ENCODE measurements around the gene GRIK4. TPM values are rescaled to one million over a fixed set of nuclear protein-coding genes. Genes with fewer than 3 reads are reported as not detected.

The GRIK4 gene
- total RNA-seq, 1 donor from 2014 or later, result 0.36 TPM

DNA sequence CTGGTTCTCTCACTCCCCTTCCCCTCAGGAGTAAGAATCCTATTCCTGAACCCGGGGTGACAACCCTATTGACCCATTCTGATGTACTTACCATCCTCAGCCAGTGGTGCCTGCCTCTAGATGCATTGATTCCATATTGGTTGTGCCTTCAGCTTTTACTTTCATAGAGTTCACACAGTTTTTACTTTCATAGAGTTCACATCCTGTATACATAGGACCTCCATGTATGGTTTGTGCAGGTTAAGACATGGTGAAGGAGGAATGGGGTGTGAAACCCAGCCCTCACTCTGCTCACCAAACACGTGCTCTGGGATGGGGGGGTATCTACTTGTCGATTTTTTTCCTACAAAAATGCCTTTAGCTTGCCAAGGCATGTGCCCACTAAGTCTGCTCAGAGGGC, 406.7 kb downstream of the GRIK4 start:
- H3K27me3 Mint-ChIP-seq (ENCODE audit: insufficient read depth, low read depth), result peaks cover 7% of the 10 kb centered on the region
- H3K27ac Mint-ChIP-seq, result no peak overlapping the region
- Histone ChIP-seq H3K9me3 (ENCODE audit: low read depth) (no peaks in the 10 kb centered on the region), H4K20me1 (ENCODE audit: low read depth) (no peaks in the 10 kb centered on the region), H3K79me2 (ENCODE audit: low read depth) (no peaks in the 10 kb centered on the region), H3K4me3 (no peak overlapping the region), H3F3A (ENCODE audit: low read depth) (no peaks in the 10 kb centered on the region), H3K4me1 (peaks cover 13% of the 10 kb centered on the region), H3K36me3 (no peaks in the 10 kb centered on the region), H3K27me3 (no peaks in the 10 kb centered on the region), H3K9ac (no peak overlapping the region), H2AFZ (replicated peaks) (no peak overlapping the region), H3K4me2 (no peak overlapping the region), H3K27ac (no peak overlapping the region)
- H3K4me3 Mint-ChIP-seq, result no peak overlapping the region
- no peak for DNase-seq (ENCODE audit: low spot score)
- H3K36me3 Mint-ChIP-seq, result no peaks in the 10 kb centered on the region
- TF ChIP-seq EZH2 (IDR thresholded peaks at IDR 0.05) (no peak), EZH2phosphoT487 (IDR thresholded peaks at IDR 0.05) (no peak)
- TF ChIP-seq, protein P1, sequence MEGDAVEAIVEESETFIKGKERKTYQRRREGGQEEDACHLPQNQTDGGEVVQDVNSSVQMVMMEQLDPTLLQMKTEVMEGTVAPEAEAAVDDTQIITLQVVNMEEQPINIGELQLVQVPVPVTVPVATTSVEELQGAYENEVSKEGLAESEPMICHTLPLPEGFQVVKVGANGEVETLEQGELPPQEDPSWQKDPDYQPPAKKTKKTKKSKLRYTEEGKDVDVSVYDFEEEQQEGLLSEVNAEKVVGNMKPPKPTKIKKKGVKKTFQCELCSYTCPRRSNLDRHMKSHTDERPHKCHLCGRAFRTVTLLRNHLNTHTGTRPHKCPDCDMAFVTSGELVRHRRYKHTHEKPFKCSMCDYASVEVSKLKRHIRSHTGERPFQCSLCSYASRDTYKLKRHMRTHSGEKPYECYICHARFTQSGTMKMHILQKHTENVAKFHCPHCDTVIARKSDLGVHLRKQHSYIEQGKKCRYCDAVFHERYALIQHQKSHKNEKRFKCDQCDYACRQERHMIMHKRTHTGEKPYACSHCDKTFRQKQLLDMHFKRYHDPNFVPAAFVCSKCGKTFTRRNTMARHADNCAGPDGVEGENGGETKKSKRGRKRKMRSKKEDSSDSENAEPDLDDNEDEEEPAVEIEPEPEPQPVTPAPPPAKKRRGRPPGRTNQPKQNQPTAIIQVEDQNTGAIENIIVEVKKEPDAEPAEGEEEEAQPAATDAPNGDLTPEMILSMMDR (IDR thresholded peaks at IDR 0.05), result no peak
- H3K9me3 Mint-ChIP-seq, result no peaks in the 10 kb centered on the region
- H3K4me1 Mint-ChIP-seq, result peaks cover 40% of the 10 kb centered on the region

DNA sequence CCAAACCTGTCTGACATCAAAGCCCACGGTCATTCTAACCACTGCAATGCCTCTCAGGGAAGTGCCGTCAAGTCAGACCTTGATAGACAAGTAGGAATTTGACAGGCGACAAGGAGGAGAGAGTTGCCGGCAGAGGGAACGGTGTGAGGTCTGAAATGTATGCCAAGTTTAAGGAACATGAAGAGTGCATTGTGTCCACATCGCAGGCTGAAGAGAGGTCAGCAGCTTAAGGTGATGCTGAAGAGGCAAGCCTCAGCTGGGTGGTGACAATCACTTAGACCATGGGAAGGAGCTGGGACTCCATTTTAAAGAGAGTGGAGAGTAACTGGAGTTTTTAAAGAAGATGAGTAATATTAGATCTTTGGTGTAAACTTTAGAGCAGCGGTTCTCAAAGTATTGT, 407.5 kb downstream of the GRIK4 start:
- peaks cover 40% of the 10 kb centered on the region for H3K4me1 Mint-ChIP-seq
- H3K9me3 Mint-ChIP-seq, result no peaks in the 10 kb centered on the region
- Histone ChIP-seq H3K9ac (no peak overlapping the region), H3F3A (ENCODE audit: low read depth) (no peaks in the 10 kb centered on the region), H3K9me3 (ENCODE audit: low read depth) (no peaks in the 10 kb centered on the region), H3K4me3 (no peak overlapping the region), H2AFZ (replicated peaks) (no peak overlapping the region), H3K4me2 (no peak overlapping the region), H3K4me1 (peaks cover 13% of the 10 kb centered on the region), H4K20me1 (ENCODE audit: low read depth) (no peaks in the 10 kb centered on the region), H3K27ac (no peak overlapping the region), H3K27me3 (no peaks in the 10 kb centered on the region), H3K79me2 (ENCODE audit: low read depth) (no peaks in the 10 kb centered on the region), H3K36me3 (no peaks in the 10 kb centered on the region)
- TF ChIP-seq, protein P1 (IDR thresholded peaks at IDR 0.05), result no peak
- TF ChIP-seq EZH2phosphoT487 (IDR thresholded peaks at IDR 0.05), result no peak
- TF ChIP-seq EZH2 (IDR thresholded peaks at IDR 0.05), result no peak
- H3K27me3 Mint-ChIP-seq (ENCODE audit: insufficient read depth, low read depth), result peaks cover 7% of the 10 kb centered on the region
- H3K4me3 Mint-ChIP-seq, result no peak overlapping the region
- no peak for DNase-seq (ENCODE audit: low spot score)
- H3K27ac Mint-ChIP-seq, result no peak overlapping the region
- no peaks in the 10 kb centered on the region for H3K36me3 Mint-ChIP-seq

DNA sequence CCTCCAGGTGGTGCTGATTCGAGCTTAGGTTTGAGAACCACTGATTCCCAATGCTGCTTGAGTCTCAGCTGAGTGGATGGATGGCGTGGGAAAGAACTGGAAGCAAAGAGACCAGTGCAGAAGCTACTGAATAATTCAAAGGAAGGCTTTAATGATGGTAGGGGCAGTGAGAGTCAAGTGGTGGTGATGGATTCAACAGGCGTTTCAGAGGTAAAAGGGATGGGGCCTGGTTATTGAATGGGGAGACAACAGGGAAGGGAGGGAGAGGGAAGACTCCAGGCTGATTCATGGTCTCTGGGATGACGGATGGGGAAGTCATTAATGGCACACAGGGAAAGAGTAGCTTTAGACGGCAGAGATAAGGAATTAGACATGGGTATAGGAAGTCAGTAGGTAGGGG, 408.0 kb downstream of the GRIK4 start:
- no peaks in the 10 kb centered on the region for H4K20me1 ChIP-seq (ENCODE audit: low read depth)
- Mint-ChIP-seq H3K4me3 (no peak overlapping the region), H3K27me3 (ENCODE audit: insufficient read depth, low read depth) (peaks cover 8% of the 10 kb centered on the region), H3K4me1 (peaks cover 37% of the 10 kb centered on the region), H3K27ac (peak overlapping the region; percentile 5), H3K9me3 (no peaks in the 10 kb centered on the region), H3K36me3 (no peaks in the 10 kb centered on the region)
- no peaks in the 10 kb centered on the region for H3K9me3 ChIP-seq (ENCODE audit: low read depth)
- no peaks in the 10 kb centered on the region for H3K79me2 ChIP-seq (ENCODE audit: low read depth)
- TF ChIP-seq, protein P1 (IDR thresholded peaks at IDR 0.05), result no peak
- TF ChIP-seq EZH2phosphoT487 (IDR thresholded peaks at IDR 0.05) (no peak), EZH2 (IDR thresholded peaks at IDR 0.05) (no peak)
- H3F3A ChIP-seq (ENCODE audit: low read depth), result no peaks in the 10 kb centered on the region
- DNase-seq (ENCODE audit: low spot score), result no peak
- H3K4me1 ChIP-seq, result peaks cover 13% of the 10 kb centered on the region
- H3K27ac ChIP-seq, result no peak overlapping the region
- H3K9ac ChIP-seq, result no peak overlapping the region
- H3K36me3 ChIP-seq, result no peaks in the 10 kb centered on the region
- H2AFZ ChIP-seq (replicated peaks), result no peak overlapping the region
- H3K4me2 ChIP-seq, result no peak overlapping the region
- no peaks in the 10 kb centered on the region for H3K27me3 ChIP-seq
- H3K4me3 ChIP-seq, result no peak overlapping the region
